Measurements from ENCODE around the gene SLC7A14. TPM values are rescaled to one million over a fixed set of nuclear protein-coding genes. Genes with fewer than 3 reads are reported as not detected.

The SLC7A14 gene
- total RNA-seq, 1 donor from 2014 or later, result 0.04 TPM

- peak; percentile 23 for ATAC-seq
- DNase-seq (ENCODE audit: low spot score), result no peak
- intact Hi-C loops (cut with DNase I), result no loop called here
These were observed 165.5 kb downstream of the SLC7A14 start for GRCh38 chr3:170420307-170420821.

GRCh38 chr3:170419557-170420087 lies 166.3 kb downstream of the SLC7A14 start:
- peak; percentile 43 for ATAC-seq
- DNase-seq (ENCODE audit: low spot score), result peak; percentile 69
- intact Hi-C loops (cut with DNase I), result loop anchor here (5.0 kb wide), 1 partner anchor 393 kb away; no protein-coding TSS in a partner anchor

GRCh38 chr3:170418422-170419398 lies 167.2 kb downstream of the SLC7A14 start, which contains the start of gene CLDN11:
Gene CLDN11 (plus strand): TSS chr3:170418868. CDS start chr3:170419067, 199 bp downstream.
- intact Hi-C loops (cut with DNase I), result loop anchor here (5.0 kb wide), 1 partner anchor 394 kb away; no protein-coding TSS in a partner anchor
- DNase-seq (ENCODE audit: low spot score), result peak; percentile 79
- ATAC-seq, result peak; percentile 72

GRCh38 chr3:170417090-170417489 lies 168.8 kb downstream of the SLC7A14 start:
- no peak for ATAC-seq

GRCh38 chr3:170414202-170414663 lies 171.6 kb downstream of the SLC7A14 start:
- intact Hi-C loops (cut with DNase I), result no loop called here
- ATAC-seq (peak; percentile 60), DNase-seq (ENCODE audit: low spot score) (no peak)

More at GRCh38 chr3:170417090-170417489, 168.8 kb downstream of the SLC7A14 start:
- intact Hi-C loops (cut with DNase I), result loop anchor here (5.0 kb wide), 1 partner anchor 395 kb away; no protein-coding TSS in a partner anchor
- DNase-seq (ENCODE audit: low spot score), result no peak

- intact Hi-C loops (cut with DNase I), result no loop called here
- DNase-seq (ENCODE audit: low spot score), result no peak
- ATAC-seq, result no peak
These were observed 172.6 kb downstream of the SLC7A14 start for GRCh38 chr3:170413291-170413690.

GRCh38 chr3:170410428-170411029 lies 175.3 kb downstream of the SLC7A14 start:
- ATAC-seq (no peak), DNase-seq (ENCODE audit: low spot score) (no peak)
- intact Hi-C loops (cut with DNase I), result no loop called here

Small RNAs within 50 kb of the gene (microRNA-seq; reads per million reads assigned to microRNA genes)
- gene MIR6828, result not detected

Other genes starting within 250 kb of the SLC7A14 start
- 85.2 TPM for gene SKIL, start 228.4 kb downstream of the SLC7A14 start, total RNA-seq
- 88.2 TPM for gene CLDN11, start 167.2 kb downstream of the SLC7A14 start, total RNA-seq